NCI-H2196 (cell line): ENCODE results near the gene TFAP2A.

Source experiments
- DNase-seq: peaks from one replicate; lab custom pipeline; 2025; ENCODE audit not compliant: unreplicated experiment; lab: John Stamatoyannopoulos, UW

TFAP2A gene

GRCh38 chr6:10401004-10401536 lies 13.8 kb downstream of the TFAP2A start:
- no peak for DNase-seq

- no peak for DNase-seq
Measured at GRCh38 chr6:10400330-10400729, 14.5 kb downstream of the TFAP2A start.

- DNase-seq, result no peak
Measured at GRCh38 chr6:10399451-10399850, 15.4 kb downstream of the TFAP2A start.

GRCh38 chr6:10398446-10399218 lies 16.2 kb downstream of the TFAP2A start:
- no peak for DNase-seq

GRCh38 chr6:10397756-10398445 lies 17.0 kb downstream of the TFAP2A start:
- no peak for DNase-seq

- DNase-seq, result no peak
Measured at GRCh38 chr6:10396785-10397184, 18.1 kb downstream of the TFAP2A start.

GRCh38 chr6:10395704-10396546 lies 18.9 kb downstream of the TFAP2A start:
- DNase-seq, result no peak

GRCh38 chr6:10395171-10395703 lies 19.6 kb downstream of the TFAP2A start:
- DNase-seq, result no peak

- no peak for DNase-seq
Measured at GRCh38 chr6:10393544-10394225, 21.2 kb downstream of the TFAP2A start.

- DNase-seq, result no peak
Measured at GRCh38 chr6:10391799-10392198, 23.1 kb downstream of the TFAP2A start.

- no peak for DNase-seq
Measured at GRCh38 chr6:10391299-10391630, 23.6 kb downstream of the TFAP2A start.

GRCh38 chr6:10390495-10391298 lies 24.2 kb downstream of the TFAP2A start:
- DNase-seq, result no peak

GRCh38 chr6:10389739-10390494 lies 25.0 kb downstream of the TFAP2A start:
- no peak for DNase-seq

- no peak for DNase-seq
Measured at GRCh38 chr6:10386756-10387654, 27.9 kb downstream of the TFAP2A start.

GRCh38 chr6:10386220-10386619 lies 28.7 kb downstream of the TFAP2A start:
- no peak for DNase-seq

GRCh38 chr6:10385524-10386132 lies 29.2 kb downstream of the TFAP2A start:
- DNase-seq, result no peak

GRCh38 chr6:10384610-10385523 lies 30.0 kb downstream of the TFAP2A start:
- no peak for DNase-seq
